Mesendoderm (in vitro differentiated cells): ENCODE measurements around the gene PLCG2. TPM values are rescaled to one million over a fixed set of nuclear protein-coding genes. Genes with fewer than 3 reads are reported as not detected.

Experiments used
- DNase-seq: peaks from one replicate; pipeline ENCODE4 v3.0.0; 2013
- H2AK5ac ChIP-seq: 2 replicates; pipeline ENCODE4 v1.6.1; 2013; ENCODE audit warnings: low read length, inconsistent platforms
- H2BK120ac ChIP-seq: 2 replicates; pipeline ENCODE4 v1.6.1; 2013; ENCODE audit warnings: low read depth, mild to moderate bottlenecking, low read length, moderate library complexity, mixed read lengths
- H2BK15ac ChIP-seq: replicated peaks from 2 replicates; pipeline ENCODE4 v1.6.1; 2013; ENCODE audit warnings: low read depth, mild to moderate bottlenecking, moderate library complexity
- H2BK5ac ChIP-seq: 2 replicates; pipeline ENCODE4 v1.6.1; 2013; ENCODE audit warnings: low read length, inconsistent platforms
- H3K18ac ChIP-seq: 2 replicates; pipeline ENCODE4 v1.6.1; 2013; ENCODE audit warnings: mild to moderate bottlenecking, low read length, mixed read lengths
- H3K23ac ChIP-seq: one replicate; pipeline ENCODE4 v1.6.1; 2013; ENCODE audit warnings: low read length
- H3K27ac ChIP-seq: 2 replicates; pipeline ENCODE4 v1.5.1; 2013; ENCODE audit warnings: low read depth, mild to moderate bottlenecking, inconsistent platforms, low read length, moderate library complexity
- H3K27me3 ChIP-seq: 2 replicates; pipeline ENCODE4 v1.6.1; 2013; ENCODE audit warnings: low read length, control low read depth, mild to moderate bottlenecking, inconsistent platforms; ENCODE audit not compliant: insufficient read depth, poor library complexity
- H3K36me3 ChIP-seq: 2 replicates; pipeline ENCODE4 v1.6.1; 2013; ENCODE audit warnings: low read length, inconsistent platforms; ENCODE audit not compliant: control insufficient read depth, insufficient read depth
- H3K4ac ChIP-seq: one replicate; pipeline ENCODE4 v1.6.1; 2013; ENCODE audit warnings: low read depth, mild to moderate bottlenecking, low read length, moderate library complexity
- H3K4me1 ChIP-seq: 2 replicates; pipeline ENCODE4 v1.6.1; 2013; ENCODE audit warnings: low read depth, low read length, inconsistent platforms; ENCODE audit not compliant: control insufficient read depth
- H3K4me2 ChIP-seq: 2 replicates; pipeline ENCODE4 v1.6.1; 2013; ENCODE audit warnings: low read length
- H3K4me3 ChIP-seq: 2 replicates; pipeline ENCODE4 v1.5.1; 2013; ENCODE audit warnings: mild to moderate bottlenecking, low read length
- H3K56ac ChIP-seq: one replicate; pipeline ENCODE4 v1.6.1; 2013; ENCODE audit warnings: low read length
- H3K79me1 ChIP-seq: 2 replicates; pipeline ENCODE4 v1.6.1; 2013; ENCODE audit warnings: low read length, inconsistent platforms
- H3K79me2 ChIP-seq: 2 replicates; pipeline ENCODE4 v1.6.1; 2013; ENCODE audit warnings: mild to moderate bottlenecking, low read length; ENCODE audit not compliant: control insufficient read depth, insufficient read depth
- H3K9ac ChIP-seq: 2 replicates; pipeline ENCODE4 v1.6.1; 2013; ENCODE audit warnings: low read length, inconsistent platforms
- H4K5ac ChIP-seq: one replicate; pipeline ENCODE4 v1.6.1; 2013; ENCODE audit warnings: low read length
- H4K8ac ChIP-seq: one replicate; pipeline ENCODE4 v1.6.1; 2013; ENCODE audit warnings: low read depth, mild to moderate bottlenecking, control low read depth, low read length, moderate library complexity
- WGBS: extraction: QIAGEN DNeasy Blood & Tissue Kit; methylation state at CpG from one replicate; pipeline ENCODE4 v1.1.7; 2013; ENCODE audit warnings: low lambda C conversion rate, missing lambda C conversion rate; ENCODE audit not compliant: insufficient coverage; ENCODE audit errors: extremely low coverage; 5-methylcytosine and 5-hydroxymethylcytosine counted together
- polyA plus RNA-seq, 2 experiments: library from polyadenylated mRNA; stranded (reverse); fragments of 200-250 nt; gene quantifications; one replicate each; pipeline ENCODE4 v1.2.3, GENCODE V29; 2013

Gene PLCG2
- 1.6 TPM for polyA plus RNA-seq (2013, experiment 1 of 2)
- polyA plus RNA-seq (2013, experiment 2 of 2), result 1.3 TPM

DNA sequence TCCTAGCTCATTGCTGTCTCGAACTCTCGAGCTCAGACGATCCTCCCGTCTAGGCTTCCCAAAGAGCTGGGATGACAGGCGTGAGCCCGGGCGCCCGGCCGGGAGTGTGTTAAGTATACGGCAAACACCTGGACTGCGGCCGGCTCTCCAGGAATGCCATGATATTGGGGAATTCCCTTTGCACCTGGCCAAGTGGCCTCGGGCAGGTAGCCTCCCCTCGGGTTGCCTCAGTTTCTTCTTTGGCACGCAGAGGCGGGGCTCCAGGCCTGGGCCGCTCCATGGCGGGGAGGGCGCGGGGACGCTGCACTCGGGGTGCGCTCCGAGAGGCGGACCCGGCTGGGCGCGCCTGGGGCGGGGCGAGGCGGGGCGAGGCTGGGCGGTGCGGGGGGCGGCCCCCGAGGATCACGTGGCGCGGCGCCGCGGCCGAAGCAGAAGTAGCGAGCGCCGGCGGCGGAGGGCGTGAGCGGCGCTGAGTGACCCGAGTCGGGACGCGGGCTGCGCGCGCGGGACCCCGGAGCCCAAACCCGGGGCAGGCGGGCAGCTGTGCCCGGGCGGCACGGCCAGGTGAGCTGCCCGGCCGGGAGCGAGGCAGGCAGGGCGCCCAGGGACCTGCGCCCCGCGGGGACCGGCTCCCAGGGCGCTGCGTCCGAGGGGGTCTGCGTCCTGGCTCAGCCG is at the start of gene PLCG2:
TSS of gene PLCG2 (plus strand) at position 431 of the 675 bp plus-strand sequence. CDS start 6,699 bp downstream, outside the sequence.
- peaks cover 9% of the 10 kb centered on the region for H3K27me3 ChIP-seq

DNA sequence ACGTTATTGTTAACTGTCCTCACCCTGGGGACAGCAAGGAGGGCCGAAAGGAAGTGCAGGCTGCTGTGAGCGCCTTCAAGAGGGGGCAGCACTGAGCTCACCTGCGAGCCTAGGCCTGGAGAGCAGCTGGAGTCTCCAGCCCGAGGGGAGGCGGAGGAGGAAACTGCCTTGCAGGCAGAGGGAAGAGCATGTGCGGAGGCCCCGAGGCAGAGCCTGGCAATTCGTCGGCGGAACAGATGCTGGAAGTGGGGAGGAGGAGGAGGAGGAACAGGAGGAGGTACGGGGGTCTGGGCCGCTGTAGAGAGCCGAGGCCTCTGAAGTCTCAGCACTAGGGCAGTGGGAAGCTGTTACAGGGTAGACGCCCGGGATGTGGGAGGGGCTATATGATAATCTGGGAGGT is 49.6 kb upstream of the PLCG2 start:
- no peak overlapping the region for H2BK120ac ChIP-seq
- no peak overlapping the region for H4K8ac ChIP-seq
- H3K4me1 ChIP-seq, result no peaks in the 10 kb centered on the region
- no peak overlapping the region for H2AK5ac ChIP-seq
- no peak overlapping the region for H3K23ac ChIP-seq
- peak overlapping the region; percentile 16 for H3K9ac ChIP-seq
- no peak overlapping the region for H3K4me2 ChIP-seq
- peak overlapping the region; percentile 61 for H3K56ac ChIP-seq
- H3K79me1 ChIP-seq, result no peaks in the 10 kb centered on the region
- no peaks in the 10 kb centered on the region for H3K79me2 ChIP-seq
- WGBS, result no CpG with 5 or more reads among the region's 16 CpGs
- no peaks in the 10 kb centered on the region for H3K27me3 ChIP-seq
- peak; percentile 96 for DNase-seq
- no peak overlapping the region for H3K4ac ChIP-seq
- H3K36me3 ChIP-seq, result no peaks in the 10 kb centered on the region
- H3K18ac ChIP-seq, result no peak overlapping the region
- no peak overlapping the region for H2BK15ac ChIP-seq
- no peak overlapping the region for H2BK5ac ChIP-seq
- H3K27ac ChIP-seq, result no peak overlapping the region
- H3K4me3 ChIP-seq, result no peak overlapping the region
- no peak overlapping the region for H4K5ac ChIP-seq

More for the DNA sequence above, at the start of gene PLCG2:
- WGBS, result no CpG with 5 or more reads among the region's 78 CpGs
- Histone ChIP-seq H3K79me1 (no peaks in the 10 kb centered on the region), H3K23ac (peak within 1 kb of the TSS; percentile 66), H3K4me2 (peak within 1 kb of the TSS; percentile 75), H3K27ac (no peak within 1 kb of the TSS), H3K4me1 (peaks cover 1% of the 10 kb centered on the region), H4K8ac (no peak within 1 kb of the TSS), H2BK5ac (no peak within 1 kb of the TSS), H3K56ac (peak within 1 kb of the TSS; percentile 81), H2AK5ac (no peak within 1 kb of the TSS), H3K36me3 (no peaks in the 10 kb centered on the region), H3K4me3 (peak within 1 kb of the TSS; percentile 35), H4K5ac (no peak within 1 kb of the TSS), H3K4ac (no peak within 1 kb of the TSS), H2BK15ac (no peak within 1 kb of the TSS), H3K79me2 (no peaks in the 10 kb centered on the region), H3K9ac (peak within 1 kb of the TSS; percentile 74), H3K18ac (no peak within 1 kb of the TSS), H2BK120ac (no peak within 1 kb of the TSS)
- peak; percentile 57 for DNase-seq

DNA sequence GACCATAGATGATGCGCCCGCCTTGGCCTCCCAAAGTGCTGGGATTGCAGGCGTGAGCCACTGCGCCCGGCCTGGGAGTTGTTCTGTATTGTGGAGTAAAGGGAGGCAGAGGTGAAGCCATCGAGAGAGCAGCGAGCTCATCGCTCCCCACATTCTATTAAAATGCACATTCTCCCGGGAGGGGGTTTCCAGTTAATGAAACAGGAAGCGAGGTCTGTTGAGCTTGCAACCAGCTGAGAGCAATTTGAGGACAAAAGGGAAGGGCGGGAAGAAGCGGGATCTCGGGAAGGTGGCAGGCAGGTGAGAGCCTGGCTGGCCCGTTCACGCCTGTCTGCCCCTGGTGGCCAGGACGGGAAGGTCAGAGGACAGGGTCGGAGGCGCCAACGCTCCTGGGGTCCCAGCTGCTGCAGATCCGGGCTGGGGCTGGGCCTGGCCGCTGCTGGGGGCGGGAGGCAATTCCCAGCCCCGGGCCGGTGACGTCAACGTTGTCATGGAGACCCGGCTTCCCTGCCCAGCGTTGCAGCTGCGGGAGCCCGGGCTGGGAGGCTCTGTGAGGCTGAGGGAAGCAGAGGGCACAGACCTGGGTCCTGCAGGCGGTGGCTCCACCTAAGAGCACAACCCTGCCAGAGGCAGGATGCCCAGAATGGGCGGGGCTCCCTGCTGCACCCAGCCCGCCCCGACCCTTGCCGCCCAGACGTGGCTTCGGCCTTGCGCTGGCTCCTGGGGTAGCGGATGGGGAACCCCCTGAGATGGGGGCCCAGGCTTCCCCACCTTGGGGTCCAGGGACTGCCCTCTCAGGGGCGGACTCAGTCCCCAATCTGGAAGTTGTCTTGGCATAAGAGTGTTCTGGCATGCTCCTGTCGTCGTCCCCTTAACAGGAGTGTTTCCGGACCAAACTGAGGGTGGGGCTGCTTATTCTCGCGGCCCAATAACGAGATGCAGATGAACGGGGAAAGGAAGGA is 48.7 kb upstream of the PLCG2 start:
- WGBS, result no CpG with 5 or more reads among the region's 47 CpGs

DNA sequence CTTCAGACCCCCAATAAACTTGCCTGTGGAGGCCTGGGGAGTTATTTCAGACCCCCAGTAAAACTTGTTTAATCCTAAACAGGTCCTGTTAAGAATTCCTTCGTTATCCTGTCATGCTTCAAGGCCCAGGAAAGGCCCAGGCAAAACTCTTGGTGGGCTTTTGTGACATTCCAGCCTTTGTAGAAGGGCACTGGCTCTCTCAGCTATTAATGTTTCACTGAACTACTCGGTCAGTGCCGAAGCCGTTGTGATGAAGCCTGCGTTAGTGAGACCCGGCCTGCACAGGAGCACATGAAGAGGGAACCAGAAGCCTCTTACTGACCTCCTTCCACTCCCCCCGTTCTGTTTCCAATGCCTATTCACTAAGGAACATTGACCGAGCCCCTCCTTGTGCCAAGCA is 47.4 kb upstream of the PLCG2 start:
- Histone ChIP-seq H3K4me3 (no peak overlapping the region), H3K9ac (no peak overlapping the region), H3K4me1 (no peaks in the 10 kb centered on the region), H3K36me3 (no peaks in the 10 kb centered on the region), H2BK15ac (no peak overlapping the region), H3K27ac (no peak overlapping the region), H3K79me2 (no peaks in the 10 kb centered on the region), H2BK5ac (no peak overlapping the region), H3K56ac (no peak overlapping the region), H3K79me1 (no peaks in the 10 kb centered on the region), H2BK120ac (no peak overlapping the region), H3K4ac (no peak overlapping the region), H2AK5ac (no peak overlapping the region), H4K5ac (no peak overlapping the region), H3K18ac (no peak overlapping the region), H3K23ac (no peak overlapping the region), H3K27me3 (no peaks in the 10 kb centered on the region), H3K4me2 (no peak overlapping the region), H4K8ac (no peak overlapping the region)
- no CpG with 5 or more reads among the region's 8 CpGs for WGBS
- no peak for DNase-seq

More for the DNA sequence above, 48.7 kb upstream of the PLCG2 start:
- H4K5ac ChIP-seq, result no peak overlapping the region
- H2BK15ac ChIP-seq, result no peak overlapping the region
- H4K8ac ChIP-seq, result no peak overlapping the region
- H3K18ac ChIP-seq, result peak overlapping the region; percentile 20
- H2BK5ac ChIP-seq, result no peak overlapping the region
- H3K9ac ChIP-seq, result peak overlapping the region; percentile 60
- peak overlapping the region; percentile 7 for H3K27ac ChIP-seq
- H3K27me3 ChIP-seq, result no peaks in the 10 kb centered on the region
- H3K4ac ChIP-seq, result no peak overlapping the region
- H3K79me1 ChIP-seq, result no peaks in the 10 kb centered on the region
- H2AK5ac ChIP-seq, result no peak overlapping the region
- peak overlapping the region; percentile 31 for H3K4me2 ChIP-seq
- no peak overlapping the region for H3K4me3 ChIP-seq
- no peaks in the 10 kb centered on the region for H3K79me2 ChIP-seq
- H3K4me1 ChIP-seq, result no peaks in the 10 kb centered on the region
- peak overlapping the region; percentile 84 for H3K56ac ChIP-seq
- peak; percentile 99 for DNase-seq
- H2BK120ac ChIP-seq, result no peak overlapping the region
- no peaks in the 10 kb centered on the region for H3K36me3 ChIP-seq
- no peak overlapping the region for H3K23ac ChIP-seq

DNA sequence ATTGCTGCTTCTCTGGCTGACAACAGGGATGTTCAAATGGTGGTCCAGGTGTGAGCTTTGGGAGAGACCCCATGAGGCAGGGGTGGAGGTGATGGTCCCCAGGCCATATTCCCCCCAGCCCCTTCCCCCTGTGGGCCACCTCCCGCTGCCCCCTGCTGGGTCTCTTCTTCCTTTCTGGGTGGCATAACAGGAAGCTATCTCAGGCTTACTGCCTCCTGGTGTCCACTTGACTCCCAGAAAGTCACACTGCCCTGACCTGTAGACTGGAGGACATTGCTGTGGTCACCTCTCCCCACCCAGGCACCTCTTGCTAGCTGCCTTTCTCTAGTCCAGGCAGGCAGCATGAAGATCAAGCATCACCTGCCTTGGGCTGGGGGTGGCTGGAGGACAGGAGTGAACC is 46.4 kb upstream of the PLCG2 start:
- H3K23ac ChIP-seq, result no peak overlapping the region
- DNase-seq, result no peak
- H4K5ac ChIP-seq, result no peak overlapping the region
- no peaks in the 10 kb centered on the region for H3K4me1 ChIP-seq
- H2BK15ac ChIP-seq, result no peak overlapping the region
- no peak overlapping the region for H2BK5ac ChIP-seq
- no peaks in the 10 kb centered on the region for H3K79me1 ChIP-seq
- H3K27ac ChIP-seq, result no peak overlapping the region
- H3K36me3 ChIP-seq, result no peaks in the 10 kb centered on the region
- H3K9ac ChIP-seq, result no peak overlapping the region
- WGBS, result no CpG with 5 or more reads among the region's 1 CpG
- no peak overlapping the region for H3K4ac ChIP-seq
- no peaks in the 10 kb centered on the region for H3K27me3 ChIP-seq
- no peak overlapping the region for H3K18ac ChIP-seq
- no peak overlapping the region for H2AK5ac ChIP-seq
- no peak overlapping the region for H3K4me3 ChIP-seq
- H4K8ac ChIP-seq, result no peak overlapping the region
- H3K79me2 ChIP-seq, result no peaks in the 10 kb centered on the region
- no peak overlapping the region for H3K56ac ChIP-seq
- H3K4me2 ChIP-seq, result no peak overlapping the region
- H2BK120ac ChIP-seq, result no peak overlapping the region
